Right atrium auricular region (tissue), 2 donors: ENCODE results near the gene IFIH1. TPM values are rescaled to one million over a fixed set of nuclear protein-coding genes. Genes with fewer than 3 reads are reported as not detected.

Experiments used
- DNase-seq: peaks from one replicate; pipeline ENCODE4 v3.0.0-alpha.2; 2019; ENCODE audit warnings: low spot score
- H3K27ac ChIP-seq, 2 donors: fragments of 200-600 bp; sonication (generic); 1 replicate in 1 of 2; 2 replicates in 1 of 2; pipeline ENCODE4 v1.5.1; 2016 to 2019
- H3K27me3 ChIP-seq, 2 donors: fragments of 200-600 bp; sonication (generic); one replicate each; pipeline versions ENCODE4 v1.5.1 to v1.6.0; 2017 to 2019
- H3K36me3 ChIP-seq: fragments of 200-600 bp; sonication (generic); one replicate; pipeline ENCODE4 v1.5.1; 2016
- H3K4me1 ChIP-seq, 2 donors: fragments of 200-600 bp; sonication (generic); one replicate each; pipeline versions ENCODE4 v1.5.1 to v1.6.0; 2017 to 2019
- H3K4me3 ChIP-seq, 2 donors: fragments of 200-600 bp; sonication (generic); 1 replicate in 1 of 2; 2 replicates in 1 of 2; pipeline ENCODE4 v1.5.1; 2017 to 2019; ENCODE audit warnings: mild to moderate bottlenecking in 1 of 2, moderate library complexity in 1 of 2
- H3K9me3 ChIP-seq, 2 donors: fragments of 200-600 bp; sonication (generic); one replicate each; pipeline ENCODE4 v1.5.1; 2019
- total RNA-seq, 2 donors: library from RNA; depleted of rRNA; stranded (reverse); fragments of >200 nt; gene quantifications; one replicate each; pipeline ENCODE4 v1.1.0, GENCODE V29; 2016
- TF ChIP-seq, protein P1 (sequence below), 2 donors: fragments of 200-600 bp; sonication (generic); IDR thresholded peaks; one replicate each; pipeline ENCODE4 v1.5.1; 2019; ENCODE audit warnings: antibody characterized with exemption in 2 of 2

Gene IFIH1
- total RNA-seq, 2 donors from 2014 or later = 4.1 to 6.6 TPM

DNA sequence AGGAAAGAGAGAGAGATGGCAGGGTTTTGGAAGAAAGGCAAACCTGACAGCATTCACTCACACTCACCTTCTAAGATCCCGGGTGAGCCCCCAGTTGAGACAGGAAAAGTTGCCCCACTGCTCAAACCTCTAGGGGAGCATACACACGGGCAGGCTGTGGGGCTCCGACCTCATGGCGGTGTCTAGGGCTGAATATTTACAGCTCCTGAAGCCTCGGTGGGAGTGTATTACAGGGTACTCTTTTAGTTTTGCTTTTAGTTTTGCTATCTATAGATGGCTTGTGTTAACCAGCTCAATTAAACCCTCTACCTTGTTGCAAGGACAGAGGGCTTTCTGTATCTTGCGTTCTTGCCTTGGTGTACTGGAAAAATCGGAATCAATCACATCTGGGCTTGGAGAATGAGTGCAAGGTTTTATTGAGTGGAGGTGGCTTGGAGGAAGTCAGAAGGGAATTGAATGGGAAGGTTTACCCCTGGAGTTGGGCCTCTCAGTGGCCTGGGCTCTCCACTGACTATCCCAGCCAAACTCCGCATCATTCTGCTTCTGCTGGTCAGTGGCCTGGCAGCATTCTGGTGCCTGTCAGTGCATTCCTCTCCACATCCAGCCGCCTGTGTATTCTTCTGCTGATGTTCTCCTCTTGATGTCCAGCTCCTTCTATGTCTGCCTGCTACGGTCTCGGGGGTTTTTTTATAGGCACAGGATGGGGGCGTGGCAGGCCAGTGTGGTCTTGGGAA, 10.1 kb upstream of the IFIH1 start:
- Histone ChIP-seq H3K27ac (no peak overlapping the region), H3K36me3 (no peaks in the 10 kb centered on the region), H3K4me1 (no peaks in the 10 kb centered on the region), H3K4me3 (no peak overlapping the region), H3K9me3 (no peaks in the 10 kb centered on the region), H3K27me3 (no peaks in the 10 kb centered on the region)
- DNase-seq = no peak
- TF ChIP-seq, protein P1, sequence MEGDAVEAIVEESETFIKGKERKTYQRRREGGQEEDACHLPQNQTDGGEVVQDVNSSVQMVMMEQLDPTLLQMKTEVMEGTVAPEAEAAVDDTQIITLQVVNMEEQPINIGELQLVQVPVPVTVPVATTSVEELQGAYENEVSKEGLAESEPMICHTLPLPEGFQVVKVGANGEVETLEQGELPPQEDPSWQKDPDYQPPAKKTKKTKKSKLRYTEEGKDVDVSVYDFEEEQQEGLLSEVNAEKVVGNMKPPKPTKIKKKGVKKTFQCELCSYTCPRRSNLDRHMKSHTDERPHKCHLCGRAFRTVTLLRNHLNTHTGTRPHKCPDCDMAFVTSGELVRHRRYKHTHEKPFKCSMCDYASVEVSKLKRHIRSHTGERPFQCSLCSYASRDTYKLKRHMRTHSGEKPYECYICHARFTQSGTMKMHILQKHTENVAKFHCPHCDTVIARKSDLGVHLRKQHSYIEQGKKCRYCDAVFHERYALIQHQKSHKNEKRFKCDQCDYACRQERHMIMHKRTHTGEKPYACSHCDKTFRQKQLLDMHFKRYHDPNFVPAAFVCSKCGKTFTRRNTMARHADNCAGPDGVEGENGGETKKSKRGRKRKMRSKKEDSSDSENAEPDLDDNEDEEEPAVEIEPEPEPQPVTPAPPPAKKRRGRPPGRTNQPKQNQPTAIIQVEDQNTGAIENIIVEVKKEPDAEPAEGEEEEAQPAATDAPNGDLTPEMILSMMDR (IDR thresholded peaks at IDR 0.05) = no peak

DNA sequence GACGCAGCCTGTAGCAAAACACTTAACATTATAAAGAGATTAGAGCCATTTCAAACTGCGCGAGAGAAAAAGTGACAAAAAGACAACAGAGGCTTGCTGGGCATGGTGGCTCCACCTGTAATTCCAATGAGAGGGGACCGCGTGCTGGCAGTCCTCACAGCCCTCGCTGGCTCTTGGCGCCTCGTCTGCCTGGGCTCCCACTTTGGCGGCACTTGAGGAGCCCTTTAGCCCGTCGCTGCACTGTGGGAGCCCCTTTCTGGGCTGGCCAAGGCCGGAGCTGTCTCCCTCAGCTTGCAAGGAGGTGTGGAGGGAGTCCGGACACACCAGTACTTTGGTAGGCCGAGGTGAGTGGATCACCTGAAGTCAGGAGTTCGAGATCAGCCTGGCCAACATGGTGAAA, 9.3 kb upstream of the IFIH1 start:
- H3K27me3 ChIP-seq = no peaks in the 10 kb centered on the region
- H3K36me3 ChIP-seq = no peaks in the 10 kb centered on the region
- H3K4me3 ChIP-seq = no peak overlapping the region
- H3K4me1 ChIP-seq = no peaks in the 10 kb centered on the region
- no peak for DNase-seq
- H3K9me3 ChIP-seq = no peaks in the 10 kb centered on the region
- TF ChIP-seq, protein P1 (IDR thresholded peaks at IDR 0.05) = no peak
- H3K27ac ChIP-seq = no peak overlapping the region

DNA sequence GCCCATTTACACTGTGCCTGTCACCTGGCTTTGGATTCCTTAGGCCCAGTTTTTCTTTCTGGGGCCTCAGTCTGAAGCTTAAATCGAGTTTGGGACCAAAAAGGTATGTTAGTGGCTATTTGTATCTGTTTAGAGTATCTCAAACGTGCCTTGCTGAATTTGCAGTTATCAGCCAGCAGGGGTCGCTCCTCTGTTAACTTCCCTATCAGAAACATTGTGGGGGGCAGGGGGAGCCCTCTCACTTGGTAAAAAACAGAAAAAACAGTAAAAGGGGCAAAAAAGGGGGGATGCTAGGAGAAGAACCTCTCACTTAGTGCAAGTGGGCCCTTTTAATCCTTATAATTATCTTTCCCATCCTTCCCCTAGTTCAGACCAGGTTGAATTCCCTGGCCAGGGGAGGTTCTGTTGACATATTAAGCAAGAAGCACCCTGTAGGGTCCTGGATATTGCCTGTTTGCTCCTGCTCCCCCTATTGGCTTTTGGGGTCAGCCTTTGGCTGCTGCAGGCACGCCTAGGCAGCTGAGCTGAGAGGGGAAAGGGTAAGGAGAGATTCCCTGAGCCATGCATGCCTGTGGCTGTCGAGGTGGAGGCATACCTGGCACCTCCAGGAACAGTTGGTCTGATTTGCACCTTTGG, 8.8 kb upstream of the IFIH1 start:
- Histone ChIP-seq H3K36me3 (no peaks in the 10 kb centered on the region), H3K4me3 (no peak overlapping the region), H3K27me3 (no peaks in the 10 kb centered on the region), H3K27ac (no peak overlapping the region), H3K9me3 (no peaks in the 10 kb centered on the region), H3K4me1 (no peaks in the 10 kb centered on the region)
- TF ChIP-seq, protein P1 (IDR thresholded peaks at IDR 0.05) = peak; percentile 49 to 58
- no peak for DNase-seq

DNA sequence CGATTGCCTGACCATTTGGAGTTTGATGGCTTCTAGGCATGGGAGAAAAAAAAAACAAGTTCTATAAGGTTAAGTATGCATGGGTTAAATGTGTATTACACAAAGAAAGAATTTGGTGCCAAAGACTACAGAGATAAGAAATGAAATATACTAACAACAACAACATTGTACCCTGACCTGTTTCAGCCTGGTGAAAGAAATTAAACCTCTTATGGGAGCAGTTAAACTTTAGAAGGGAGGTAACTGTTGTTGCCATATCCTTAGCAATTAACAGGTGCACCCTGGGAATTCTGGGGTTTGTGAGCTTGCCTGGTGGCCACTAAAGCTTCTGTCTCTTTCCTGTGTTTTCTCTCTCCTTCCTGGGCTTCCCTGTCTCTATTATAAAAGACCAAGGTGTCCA, 6.5 kb upstream of the IFIH1 start:
- Histone ChIP-seq H3K27me3 (no peaks in the 10 kb centered on the region), H3K36me3 (no peaks in the 10 kb centered on the region), H3K4me3 (no peak overlapping the region), H3K9me3 (no peaks in the 10 kb centered on the region), H3K27ac (no peak overlapping the region), H3K4me1 (no peaks in the 10 kb centered on the region)
- TF ChIP-seq, protein P1 (IDR thresholded peaks at IDR 0.05) = no peak
- no peak for DNase-seq

DNA sequence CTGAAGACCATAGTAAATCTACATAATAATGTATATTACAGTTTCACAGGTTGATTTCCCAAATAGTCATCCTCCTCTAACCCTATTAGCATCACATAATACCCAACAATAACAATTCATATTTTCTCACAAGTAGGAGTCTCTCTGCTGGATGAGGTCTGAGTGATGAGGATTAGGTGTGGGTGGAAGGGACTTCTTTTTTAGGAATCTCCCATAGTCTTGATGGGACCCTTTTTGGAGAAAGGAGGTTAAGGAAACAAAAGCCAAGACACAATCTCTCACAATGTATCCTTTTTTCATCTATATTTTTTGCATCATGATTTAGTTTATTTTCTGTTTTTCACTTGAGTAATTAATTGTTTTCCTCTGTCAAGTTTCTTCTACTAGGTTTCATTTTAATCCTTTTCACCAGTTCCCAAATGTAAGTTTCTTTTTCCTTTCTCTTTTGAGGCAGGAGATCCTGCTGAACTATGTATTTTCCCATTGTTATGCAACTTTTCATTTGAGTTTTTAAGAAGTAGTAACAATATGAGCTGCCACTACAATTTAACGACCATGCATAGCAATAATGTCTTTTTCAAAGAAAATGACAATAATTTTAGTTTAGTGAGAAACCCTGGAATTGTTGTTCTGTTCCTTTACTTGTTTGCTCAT, 2.5 kb upstream of the IFIH1 start:
- no peak overlapping the region for H3K4me3 ChIP-seq
- TF ChIP-seq, protein P1 (IDR thresholded peaks at IDR 0.05) = no peak
- no peaks in the 10 kb centered on the region for H3K4me1 ChIP-seq
- no peaks in the 10 kb centered on the region for H3K36me3 ChIP-seq
- no peaks in the 10 kb centered on the region for H3K27me3 ChIP-seq
- no peak for DNase-seq
- no peaks in the 10 kb centered on the region for H3K9me3 ChIP-seq
- H3K27ac ChIP-seq = no peak overlapping the region
